ENCODE measurements around the gene NME1.
"Not testable (repeated sequence)": the region's sequence is repeated elsewhere in the genome, so short reads cannot be mapped to it uniquely, and the experiment has no call there.

NME1 gene

GRCh38 chr17:51153210-51154072, at the start of gene NME1:
NME1 (plus strand) TSS chr17:51153559; CDS start chr17:51155655, 2,096 bp downstream.
- peak; percentile 99 for DNase-seq
- in situ Hi-C loops (cut with MboI; ENCODE audit: low pct_unique_long_range_greater_than_20kb, low sequenced_read_pairs), result no loop called here

- DNase-seq, result no peak
- in situ Hi-C loops (cut with MboI; ENCODE audit: low pct_unique_long_range_greater_than_20kb, low sequenced_read_pairs), result no loop called here
Measured at GRCh38 chr17:51107778-51108177, 45.6 kb upstream of the NME1 start.

GRCh38 chr17:51112303-51113222, 40.8 kb upstream of the NME1 start:
- in situ Hi-C loops (cut with MboI; ENCODE audit: low pct_unique_long_range_greater_than_20kb, low sequenced_read_pairs), result not testable (repeated sequence)
- DNase-seq, result peak; percentile 84

GRCh38 chr17:51115179-51115578, 38.2 kb upstream of the NME1 start:
- in situ Hi-C loops (cut with MboI; ENCODE audit: low pct_unique_long_range_greater_than_20kb, low sequenced_read_pairs), result no loop called here
- DNase-seq, result no peak

- in situ Hi-C loops (cut with MboI; ENCODE audit: low pct_unique_long_range_greater_than_20kb, low sequenced_read_pairs), result no loop called here
- peak; percentile 18 for DNase-seq
Measured at GRCh38 chr17:51118330-51119195, 34.8 kb upstream of the NME1 start.

GRCh38 chr17:51119415-51120356, 33.7 kb upstream of the NME1 start:
- in situ Hi-C loops (cut with MboI; ENCODE audit: low pct_unique_long_range_greater_than_20kb, low sequenced_read_pairs), result no loop called here
- DNase-seq, result peak; percentile 71

GRCh38 chr17:51120357-51120738, 33.0 kb upstream of the NME1 start:
- in situ Hi-C loops (cut with MboI; ENCODE audit: low pct_unique_long_range_greater_than_20kb, low sequenced_read_pairs), result no loop called here
- DNase-seq, result peak; percentile 53

- in situ Hi-C loops (cut with MboI; ENCODE audit: low pct_unique_long_range_greater_than_20kb, low sequenced_read_pairs), result no loop called here
- DNase-seq, result peak; percentile 90
Measured at GRCh38 chr17:51120739-51121619, 32.4 kb upstream of the NME1 start, which contains the start of gene SPAG9. SPAG9 (minus strand) TSS chr17:51120868; CDS start chr17:51120656, 212 bp downstream.

GRCh38 chr17:51121620-51122472, 31.5 kb upstream of the NME1 start:
- in situ Hi-C loops (cut with MboI; ENCODE audit: low pct_unique_long_range_greater_than_20kb, low sequenced_read_pairs), result no loop called here
- peak; percentile 89 for DNase-seq

GRCh38 chr17:51122473-51123115, 30.8 kb upstream of the NME1 start:
- DNase-seq; in situ Hi-C loops (cut with MboI; ENCODE audit: low pct_unique_long_range_greater_than_20kb, low sequenced_read_pairs): not testable (repeated sequence)

GRCh38 chr17:51124640-51125503, 28.5 kb upstream of the NME1 start:
- in situ Hi-C loops (cut with MboI; ENCODE audit: low pct_unique_long_range_greater_than_20kb, low sequenced_read_pairs), result no loop called here
- no peak for DNase-seq

- peak; percentile 38 for DNase-seq
- in situ Hi-C loops (cut with MboI; ENCODE audit: low pct_unique_long_range_greater_than_20kb, low sequenced_read_pairs), result no loop called here
Measured at GRCh38 chr17:51128076-51128475, 25.3 kb upstream of the NME1 start.

- no peak for DNase-seq
- in situ Hi-C loops (cut with MboI; ENCODE audit: low pct_unique_long_range_greater_than_20kb, low sequenced_read_pairs), result no loop called here
Measured at GRCh38 chr17:51132964-51133319, 20.4 kb upstream of the NME1 start.

- DNase-seq, result no peak
- in situ Hi-C loops (cut with MboI; ENCODE audit: low pct_unique_long_range_greater_than_20kb, low sequenced_read_pairs), result no loop called here
Measured at GRCh38 chr17:51133365-51133764, 20.0 kb upstream of the NME1 start.

GRCh38 chr17:51135956-51136355, 17.4 kb upstream of the NME1 start:
- no peak for DNase-seq
- in situ Hi-C loops (cut with MboI; ENCODE audit: low pct_unique_long_range_greater_than_20kb, low sequenced_read_pairs), result no loop called here

All from KBM-7 (cell line).